Kidney epithelial cell (primary cell): ENCODE results near the gene OCA2. TPM values are rescaled to one million over a fixed set of nuclear protein-coding genes. Genes with fewer than 3 reads are reported as not detected.

Experiments
- DNase-seq: peaks from one replicate; pipeline ENCODE4 v3.0.0-alpha.2; 2010; ENCODE audit warnings: low read depth
- H3K27me3 ChIP-seq: 2 replicates; pipeline ENCODE4 v1.6.0; 2011; ENCODE audit warnings: low read length; ENCODE audit not compliant: control insufficient read depth, insufficient read depth
- H3K36me3 ChIP-seq: 2 replicates; pipeline ENCODE4 v1.5.1; 2011; ENCODE audit warnings: low read length; ENCODE audit not compliant: control insufficient read depth, insufficient read depth
- H3K4me3 ChIP-seq: 2 replicates; pipeline ENCODE4 v1.5.1; 2011; ENCODE audit warnings: low read depth, mild to moderate bottlenecking, control low read depth, low read length
- total RNA-seq: library from RNA; depleted of rRNA; stranded (reverse); fragments of >200 nt; gene quantifications from 2 replicates; pipeline ENCODE4 v1.2.3, GENCODE V29; 2015
- TF ChIP-seq, protein P1 (sequence below): IDR thresholded peaks from 2 replicates; pipeline ENCODE4 v1.5.1; 2011; ENCODE audit warnings: mild to moderate bottlenecking, moderate library complexity, low read length, control low read depth, inconsistent platforms; ENCODE audit not compliant: insufficient read depth, poor library complexity, severe bottlenecking

Gene OCA2
- total RNA-seq, 1 donor from 2014 or later, result 0.29 TPM

DNA sequence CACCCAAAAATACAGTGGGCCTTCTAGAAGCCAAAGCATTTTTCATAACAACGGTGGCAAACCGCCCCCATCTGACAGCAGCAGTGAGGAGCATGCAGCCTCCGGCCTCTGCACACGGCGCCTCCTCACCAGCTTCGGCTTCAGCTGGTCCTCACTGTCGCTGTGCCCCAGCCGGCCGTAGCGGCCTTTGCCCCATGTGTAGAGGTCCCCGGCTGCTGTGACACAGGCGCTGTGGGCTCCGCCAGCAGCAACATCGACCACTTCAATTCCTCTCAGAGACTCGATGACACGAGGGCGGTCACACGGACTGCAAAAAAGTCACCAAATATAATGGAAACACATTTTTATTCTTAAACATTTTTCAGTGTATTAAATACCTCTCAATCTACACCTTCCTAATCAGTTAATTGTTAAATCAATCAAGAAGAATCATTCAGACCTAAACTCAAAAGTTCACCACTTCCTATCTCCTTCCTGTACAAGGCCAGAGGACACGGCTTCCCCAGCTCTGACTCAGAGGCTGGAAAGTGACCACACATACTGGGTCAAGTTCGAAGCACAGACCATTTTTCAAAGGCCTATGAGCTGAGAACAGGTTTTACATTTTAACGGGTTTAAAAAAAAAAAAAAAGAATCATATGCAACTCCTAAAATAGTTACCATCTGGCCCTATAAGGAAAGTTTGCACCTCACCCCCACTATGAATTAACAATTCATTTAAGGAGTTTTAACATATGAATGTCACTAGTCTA is 33.6 kb upstream of the OCA2 start:
- TF ChIP-seq, protein P1, sequence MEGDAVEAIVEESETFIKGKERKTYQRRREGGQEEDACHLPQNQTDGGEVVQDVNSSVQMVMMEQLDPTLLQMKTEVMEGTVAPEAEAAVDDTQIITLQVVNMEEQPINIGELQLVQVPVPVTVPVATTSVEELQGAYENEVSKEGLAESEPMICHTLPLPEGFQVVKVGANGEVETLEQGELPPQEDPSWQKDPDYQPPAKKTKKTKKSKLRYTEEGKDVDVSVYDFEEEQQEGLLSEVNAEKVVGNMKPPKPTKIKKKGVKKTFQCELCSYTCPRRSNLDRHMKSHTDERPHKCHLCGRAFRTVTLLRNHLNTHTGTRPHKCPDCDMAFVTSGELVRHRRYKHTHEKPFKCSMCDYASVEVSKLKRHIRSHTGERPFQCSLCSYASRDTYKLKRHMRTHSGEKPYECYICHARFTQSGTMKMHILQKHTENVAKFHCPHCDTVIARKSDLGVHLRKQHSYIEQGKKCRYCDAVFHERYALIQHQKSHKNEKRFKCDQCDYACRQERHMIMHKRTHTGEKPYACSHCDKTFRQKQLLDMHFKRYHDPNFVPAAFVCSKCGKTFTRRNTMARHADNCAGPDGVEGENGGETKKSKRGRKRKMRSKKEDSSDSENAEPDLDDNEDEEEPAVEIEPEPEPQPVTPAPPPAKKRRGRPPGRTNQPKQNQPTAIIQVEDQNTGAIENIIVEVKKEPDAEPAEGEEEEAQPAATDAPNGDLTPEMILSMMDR, result no peak
- Histone ChIP-seq H3K4me3 (no peak overlapping the region), H3K36me3 (peaks cover 3% of the 10 kb centered on the region), H3K27me3 (no peaks in the 10 kb centered on the region)
- no peak for DNase-seq

DNA sequence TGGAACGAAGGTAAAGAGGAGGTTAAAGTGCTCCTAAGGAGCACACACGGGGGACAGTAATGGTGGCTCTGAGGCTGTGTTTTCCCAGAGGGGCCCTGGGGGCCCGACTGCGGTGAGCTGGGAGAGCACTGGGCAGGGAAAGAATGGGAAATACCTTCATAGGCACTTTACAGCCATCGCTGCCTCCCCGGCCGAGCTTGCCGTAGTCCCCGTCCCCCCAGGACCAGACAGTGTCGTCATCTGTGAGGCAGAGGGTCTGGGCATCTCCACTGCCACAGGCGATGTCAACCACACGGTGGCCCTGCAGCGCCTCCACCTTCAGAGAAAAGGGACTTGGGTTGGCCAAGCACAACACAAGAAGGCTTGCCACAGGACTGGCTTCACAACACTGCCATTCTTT is 32.8 kb upstream of the OCA2 start:
- Histone ChIP-seq H3K4me3 (no peak overlapping the region), H3K27me3 (no peaks in the 10 kb centered on the region), H3K36me3 (peaks cover 3% of the 10 kb centered on the region)
- DNase-seq, result no peak
- TF ChIP-seq, protein P1, result no peak

DNA sequence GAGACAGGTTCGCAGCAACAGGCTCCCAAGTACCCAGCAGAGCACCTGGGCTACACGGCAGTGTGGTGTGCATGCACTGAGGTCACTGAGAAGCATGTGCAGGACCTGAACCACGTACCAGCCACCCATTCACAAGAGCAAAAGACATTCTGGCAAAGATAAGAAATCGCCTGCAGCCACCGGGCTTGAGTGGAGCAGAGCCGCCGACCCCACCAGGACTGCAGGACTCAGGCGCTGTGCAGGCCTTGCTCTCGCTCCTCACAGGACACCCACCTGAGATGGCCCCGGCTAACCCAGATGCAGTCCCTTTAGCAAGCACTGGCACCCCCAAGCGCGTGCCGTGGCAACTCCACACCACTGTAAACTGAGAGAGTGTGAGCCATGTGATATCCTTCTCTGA is 32.3 kb upstream of the OCA2 start:
- H3K36me3 ChIP-seq, result peaks cover 3% of the 10 kb centered on the region
- H3K27me3 ChIP-seq, result no peaks in the 10 kb centered on the region
- H3K4me3 ChIP-seq, result no peak overlapping the region
- TF ChIP-seq, protein P1, result no peak
- no peak for DNase-seq

DNA sequence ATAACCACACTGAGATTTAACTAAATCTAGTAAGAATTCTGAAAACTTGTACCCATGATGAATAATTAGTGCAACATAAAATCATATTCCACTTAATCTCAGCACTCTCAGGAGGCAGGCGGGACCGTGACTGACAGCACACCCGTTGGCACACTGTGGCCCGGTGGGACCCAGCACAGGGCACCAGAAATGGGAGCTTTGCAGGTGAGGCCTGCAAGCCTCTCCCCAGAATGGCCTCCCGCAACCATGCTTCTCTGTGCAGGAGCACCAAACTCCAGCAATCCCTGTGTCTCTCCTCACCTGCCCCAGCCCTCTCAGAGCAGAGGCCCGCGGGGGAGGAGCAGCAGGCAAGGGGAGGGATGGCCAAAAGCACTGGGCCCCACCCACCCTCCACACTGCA is 31.5 kb upstream of the OCA2 start:
- H3K4me3 ChIP-seq, result no peak overlapping the region
- peaks cover 3% of the 10 kb centered on the region for H3K36me3 ChIP-seq
- DNase-seq, result no peak
- H3K27me3 ChIP-seq, result no peaks in the 10 kb centered on the region
- TF ChIP-seq, protein P1, result no peak

DNA sequence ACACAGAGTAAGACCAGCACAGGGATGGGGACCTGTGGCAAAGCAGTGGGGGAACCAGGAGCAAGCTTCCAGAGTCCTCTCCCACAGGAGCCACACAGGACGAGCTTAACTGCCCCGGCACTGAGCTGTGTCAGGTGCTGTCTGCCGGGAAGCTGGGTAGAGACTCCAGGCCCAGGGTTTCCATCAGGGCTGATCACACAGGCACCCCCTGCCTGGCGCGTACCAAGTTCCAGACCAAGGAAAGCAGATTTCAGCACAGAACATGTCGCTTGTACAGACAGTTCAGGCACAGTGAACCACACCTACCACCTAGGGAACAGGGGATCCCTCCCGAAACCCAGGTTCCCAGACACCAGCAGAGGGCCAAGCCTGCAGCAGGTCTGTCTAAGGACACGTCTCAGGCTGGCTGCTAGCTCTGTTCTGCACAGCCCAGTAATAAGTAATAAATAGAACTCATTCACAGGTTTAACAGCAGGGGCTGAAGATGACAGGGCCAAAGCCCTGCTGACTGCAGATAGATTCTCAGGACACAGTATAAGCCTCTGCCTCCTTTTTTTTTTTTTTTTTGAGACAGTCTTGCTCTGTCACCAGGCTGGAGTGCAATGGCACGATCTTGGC is 30.2 kb upstream of the OCA2 start:
- no peak for DNase-seq
- H3K36me3 ChIP-seq, result peaks cover 3% of the 10 kb centered on the region
- H3K4me3 ChIP-seq, result no peak overlapping the region
- TF ChIP-seq, protein P1, result no peak
- H3K27me3 ChIP-seq, result no peaks in the 10 kb centered on the region

DNA sequence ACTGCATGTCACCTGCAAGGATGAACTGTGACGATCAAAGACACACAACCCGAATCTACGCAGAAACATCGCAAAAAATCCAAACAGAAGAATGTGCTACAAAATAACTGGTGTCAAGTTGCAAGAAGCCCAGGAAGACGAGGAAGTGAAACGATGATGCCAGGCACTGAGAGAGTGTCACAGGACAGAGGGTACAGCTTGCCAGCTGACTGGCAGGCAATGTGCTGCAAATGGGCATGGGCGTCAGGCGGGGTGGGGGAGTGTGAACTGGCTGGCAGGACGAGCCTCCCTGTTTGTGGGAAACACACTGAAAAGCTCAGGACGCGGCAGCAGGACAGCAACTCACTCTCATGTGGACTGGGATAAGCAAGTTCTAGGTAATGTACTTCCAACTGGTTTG is 28.9 kb upstream of the OCA2 start:
- Histone ChIP-seq H3K36me3 (peaks cover 3% of the 10 kb centered on the region), H3K27me3 (no peaks in the 10 kb centered on the region), H3K4me3 (no peak overlapping the region)
- DNase-seq, result no peak
- TF ChIP-seq, protein P1, result no peak
